GOT3 (cell line): ENCODE measurements around the gene AHDC1.
"Not testable (repeated sequence)": the region's sequence is repeated elsewhere in the genome, so short reads cannot be mapped to it uniquely, and the experiment has no call there.

Source experiments
- DNase-seq: peaks from one replicate; lab custom pipeline; 2025; ENCODE audit warnings: mixed read lengths; lab: John Stamatoyannopoulos, UW

AHDC1 gene

GRCh38 chr1:27551170-27551952 lies 52.6 kb downstream of the AHDC1 start:
- DNase-seq = no peak

GRCh38 chr1:27550510-27551169 lies 53.3 kb downstream of the AHDC1 start:
- DNase-seq = no peak

GRCh38 chr1:27549807-27550408 lies 54.0 kb downstream of the AHDC1 start:
- no peak for DNase-seq

- no peak for DNase-seq
Observed at GRCh38 chr1:27548858-27549719, 54.9 kb downstream of the AHDC1 start.

- no peak for DNase-seq
Observed at GRCh38 chr1:27548136-27548853, 55.6 kb downstream of the AHDC1 start.

- DNase-seq = no peak
Observed at GRCh38 chr1:27547220-27548116, 56.5 kb downstream of the AHDC1 start.

- DNase-seq = no peak
Observed at GRCh38 chr1:27545876-27546275, 58.1 kb downstream of the AHDC1 start.

GRCh38 chr1:27545271-27545670 lies 58.7 kb downstream of the AHDC1 start:
- DNase-seq = no peak

- no peak for DNase-seq
Observed at GRCh38 chr1:27544834-27545233, 59.1 kb downstream of the AHDC1 start.

- no peak for DNase-seq
Observed at GRCh38 chr1:27543284-27543683, 60.7 kb downstream of the AHDC1 start.

GRCh38 chr1:27542463-27543273 lies 61.3 kb downstream of the AHDC1 start:
- no peak for DNase-seq

GRCh38 chr1:27539901-27540861 lies 63.8 kb downstream of the AHDC1 start:
- DNase-seq = peak; percentile 43

- no peak for DNase-seq
Observed at GRCh38 chr1:27538793-27539192, 65.2 kb downstream of the AHDC1 start.

GRCh38 chr1:27538305-27538676 lies 65.7 kb downstream of the AHDC1 start:
- DNase-seq = not testable (repeated sequence)

- no peak for DNase-seq
Observed at GRCh38 chr1:27536767-27537166, 67.2 kb downstream of the AHDC1 start.

- DNase-seq = no peak
Observed at GRCh38 chr1:27536010-27536757, 67.8 kb downstream of the AHDC1 start.

GRCh38 chr1:27535386-27535785 lies 68.6 kb downstream of the AHDC1 start:
- no peak for DNase-seq
